NOMO-1 treated with dmso at 0.1 percent for 144 hours (cell line): ENCODE data around the gene ACSBG1.

Experiments used
- DNase-seq: peaks from one replicate; lab custom pipeline; 2025; ENCODE audit not compliant: unreplicated experiment; lab: John Stamatoyannopoulos, UW

The ACSBG1 gene

GRCh38 chr15:78223396-78224022 is 10.9 kb downstream of the ACSBG1 start:
- DNase-seq, result no peak

GRCh38 chr15:78222745-78223395 is 11.5 kb downstream of the ACSBG1 start:
- DNase-seq, result no peak

DNA sequence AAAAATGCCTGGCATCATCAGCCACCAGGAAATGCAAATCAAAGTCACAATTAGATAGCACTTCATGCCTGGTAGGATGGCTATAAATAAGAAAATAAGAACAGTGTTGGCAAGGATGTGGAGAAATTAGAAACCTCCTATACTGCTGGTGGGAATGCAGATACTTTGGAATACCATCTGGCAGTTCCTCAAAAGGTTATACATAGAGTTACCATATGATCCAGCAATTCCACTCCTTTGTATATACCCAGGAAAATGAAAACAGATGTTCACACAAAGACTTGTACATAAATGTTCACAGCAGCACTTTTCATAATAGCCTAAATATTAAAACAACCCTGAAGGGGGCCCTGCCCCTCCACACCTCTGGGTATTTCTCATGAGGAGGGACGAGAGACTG is 13.7 kb downstream of the ACSBG1 start:
- no peak for DNase-seq

GRCh38 chr15:78216276-78217104 is 17.9 kb downstream of the ACSBG1 start:
- DNase-seq, result no peak

GRCh38 chr15:78213956-78214355 is 20.4 kb downstream of the ACSBG1 start:
- no peak for DNase-seq

DNA sequence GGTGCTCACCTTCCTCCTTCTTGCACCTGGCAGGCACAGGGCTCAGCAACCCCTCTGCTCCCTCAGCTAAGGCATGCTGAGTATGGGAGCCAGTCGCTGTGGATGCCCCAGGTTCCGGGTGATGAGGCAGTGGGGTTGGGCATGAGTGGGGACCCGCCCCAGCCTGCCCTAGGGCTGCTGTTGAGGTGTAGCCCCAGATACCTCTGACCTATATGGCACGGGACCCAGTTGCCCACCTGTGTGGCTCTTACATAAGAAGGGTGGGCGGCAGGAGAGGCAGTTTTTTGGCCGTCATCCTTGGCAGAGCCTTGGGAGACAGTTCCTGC is 21.0 kb downstream of the ACSBG1 start:
- no peak for DNase-seq

DNA sequence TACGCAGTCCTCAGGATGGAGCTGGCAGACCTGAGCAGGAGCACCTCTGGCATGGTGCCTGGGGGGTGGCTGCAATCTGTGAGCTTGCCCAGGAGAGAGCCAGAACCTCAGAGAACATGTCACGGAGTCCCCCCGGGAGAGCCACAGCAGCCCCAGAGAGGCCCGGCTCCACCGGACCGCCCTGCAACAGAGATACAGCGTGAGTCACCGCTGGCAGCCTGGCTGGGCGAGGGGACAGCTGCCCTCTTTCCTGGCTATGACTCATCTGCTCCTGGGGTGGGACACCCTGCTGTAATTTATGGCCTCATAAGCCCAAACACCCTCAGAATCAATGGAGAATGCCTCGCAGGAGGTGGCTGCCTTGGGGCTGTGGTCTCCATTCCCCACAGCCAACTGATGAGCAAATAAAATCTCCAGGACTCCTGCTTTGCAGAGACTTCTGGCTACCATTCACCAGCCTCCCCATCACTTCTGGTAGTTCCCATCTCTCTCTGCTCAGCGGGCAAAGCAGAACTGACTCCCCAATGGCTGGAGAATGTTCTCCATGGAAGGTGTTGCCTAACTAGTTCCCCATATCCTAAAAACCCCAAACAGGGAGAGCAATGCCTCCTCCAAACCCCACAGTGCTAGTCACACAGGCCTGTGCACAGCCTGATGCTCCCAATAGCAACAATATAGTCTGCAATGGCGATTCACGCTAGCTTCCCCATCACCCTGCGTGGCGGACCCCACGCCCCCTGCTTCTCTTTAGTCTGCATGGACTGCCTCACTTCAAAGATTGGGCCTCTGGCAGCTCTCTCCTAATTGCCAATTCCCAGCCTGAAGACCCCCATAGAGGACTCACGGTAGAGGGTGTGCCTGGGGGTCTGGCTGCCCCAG is 21.6 kb downstream of the ACSBG1 start:
- no peak for DNase-seq

- no peak for DNase-seq
Measured at GRCh38 chr15:78212008-78212407, 22.4 kb downstream of the ACSBG1 start.

DNA sequence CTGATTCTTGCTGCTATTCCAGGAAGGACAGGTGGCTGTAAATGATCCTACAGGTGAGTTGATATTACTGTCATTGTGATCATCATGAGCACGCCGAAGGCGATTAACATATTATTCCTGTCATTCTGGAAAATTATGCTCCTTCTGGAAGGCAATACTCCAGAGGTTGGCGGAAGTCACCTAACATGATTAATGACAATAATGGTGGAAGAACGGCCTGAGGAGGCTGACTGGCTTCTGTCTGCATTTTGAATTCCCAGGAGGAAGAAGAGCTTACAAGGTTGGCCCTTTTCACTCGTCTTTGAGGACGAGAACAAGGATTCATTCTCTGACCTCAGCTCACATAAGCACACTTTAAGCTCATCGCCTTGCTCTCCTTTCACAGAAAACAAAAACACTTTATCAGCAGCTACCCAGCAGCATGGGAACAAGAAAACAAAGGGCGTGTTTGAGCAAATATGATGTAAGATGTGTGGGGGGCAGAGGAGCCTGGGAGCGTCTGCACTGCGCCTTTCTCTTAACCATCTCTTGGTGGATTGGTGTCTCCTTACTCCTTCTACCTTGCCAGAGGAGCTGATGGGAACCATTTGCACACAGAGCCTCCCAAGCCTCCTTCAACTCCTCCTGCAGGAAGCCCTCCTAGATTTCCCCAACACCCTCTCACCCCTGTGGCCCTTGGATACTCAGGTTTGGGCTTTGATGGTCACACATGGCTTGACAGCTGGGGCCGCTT is 23.0 kb downstream of the ACSBG1 start:
- DNase-seq, result no peak

GRCh38 chr15:78210349-78210717 is 24.0 kb downstream of the ACSBG1 start:
- no peak for DNase-seq

GRCh38 chr15:78209646-78210348 is 24.6 kb downstream of the ACSBG1 start:
- DNase-seq, result no peak

DNA sequence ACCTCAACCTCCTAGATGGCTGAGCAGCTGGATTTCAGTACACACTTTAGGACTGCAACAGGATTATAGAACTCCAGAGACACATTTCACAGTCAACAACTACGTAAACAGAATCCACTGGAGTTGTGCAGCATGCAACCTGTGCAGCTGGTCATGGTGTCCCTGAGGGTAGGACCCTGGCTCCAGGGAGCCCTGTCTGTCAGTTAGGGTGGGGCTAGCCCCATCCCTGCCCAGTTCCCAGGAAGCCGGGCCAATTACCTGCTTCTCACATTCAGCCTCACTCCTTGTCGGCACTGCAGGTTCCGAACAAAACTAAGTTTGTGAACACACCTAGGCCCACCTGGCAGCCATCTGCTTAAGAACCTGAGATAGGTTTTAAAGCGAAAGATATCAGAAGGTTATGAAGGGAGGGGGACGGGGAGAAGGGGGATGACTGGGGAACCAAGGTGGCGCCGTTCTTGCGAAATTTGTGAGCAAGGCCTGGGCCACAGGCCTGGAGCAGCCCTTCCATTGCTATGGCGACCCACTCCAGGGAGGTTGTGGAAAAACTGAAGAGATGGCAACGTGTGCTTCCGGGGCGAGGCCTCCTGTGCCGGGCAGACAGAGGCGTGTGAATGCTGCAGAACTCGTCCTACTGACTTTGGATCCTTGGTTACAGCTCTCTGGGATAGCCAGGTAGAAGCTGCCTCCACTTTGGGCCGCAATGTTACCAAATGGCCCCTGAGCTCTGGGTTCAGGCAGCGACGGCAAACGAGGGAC is 25.3 kb downstream of the ACSBG1 start:
- DNase-seq, result no peak

- DNase-seq, result no peak
Measured at GRCh38 chr15:78208341-78208844, 26.0 kb downstream of the ACSBG1 start.

GRCh38 chr15:78207641-78208340 is 26.6 kb downstream of the ACSBG1 start:
- DNase-seq, result no peak

- no peak for DNase-seq
Measured at GRCh38 chr15:78207110-78207458, 27.3 kb downstream of the ACSBG1 start.

DNA sequence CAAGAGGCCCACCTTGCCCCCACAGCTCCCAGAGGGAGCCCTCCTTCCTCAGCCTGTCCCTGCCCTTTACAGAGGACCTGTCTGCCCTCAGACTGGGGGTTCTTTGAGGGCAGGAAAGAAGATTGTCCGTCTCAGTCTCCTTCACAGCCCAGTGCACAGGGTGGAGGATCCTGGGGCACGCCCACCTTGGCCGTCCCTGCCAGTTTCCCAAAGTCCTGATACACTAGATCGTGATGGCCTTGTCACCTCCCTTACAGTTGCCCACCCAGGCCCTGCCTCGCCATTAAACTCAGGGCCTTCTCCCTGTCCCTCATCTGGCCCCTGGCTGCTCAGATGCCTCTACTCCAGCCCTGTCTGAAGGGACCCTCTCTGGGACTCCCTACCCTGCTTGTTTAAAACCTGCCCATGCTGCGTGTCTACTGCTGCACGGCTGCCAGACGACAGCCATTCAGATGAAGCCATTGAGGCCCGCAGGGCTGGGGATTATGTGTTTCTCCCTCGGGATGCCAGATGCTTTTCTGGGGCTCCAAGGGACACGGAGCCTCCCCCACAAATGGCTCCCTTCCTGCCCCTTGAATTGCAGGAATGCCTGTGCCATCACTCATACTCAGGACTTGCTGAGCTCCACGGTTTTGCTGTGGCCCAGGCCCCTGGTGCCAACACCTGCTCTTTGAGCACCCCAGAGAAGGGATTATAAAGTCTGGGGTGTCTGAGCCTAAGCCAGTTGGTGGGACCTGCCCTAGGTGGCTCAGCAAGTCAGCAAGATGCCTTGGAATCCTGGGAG is 27.8 kb downstream of the ACSBG1 start:
- no peak for DNase-seq

DNA sequence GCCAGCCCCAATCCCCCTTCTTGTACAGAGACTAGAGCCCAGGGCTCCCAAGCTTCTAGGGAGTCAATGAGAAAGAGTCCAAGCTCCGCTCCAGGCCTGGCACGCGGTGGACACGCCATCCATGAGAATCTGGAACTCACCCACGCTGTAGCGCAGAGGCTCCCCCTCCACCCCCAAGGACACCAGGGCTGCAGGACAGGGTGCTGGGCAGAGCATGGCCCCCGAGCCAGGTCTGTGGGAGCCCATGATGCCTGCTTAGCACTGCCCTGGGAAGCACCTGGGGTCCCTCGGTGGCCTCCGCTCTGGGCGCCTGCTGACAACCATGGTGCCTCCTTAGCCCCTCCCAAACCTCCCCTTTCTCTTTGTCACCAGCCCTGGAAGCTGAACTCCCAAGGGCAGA is 28.5 kb downstream of the ACSBG1 start:
- no peak for DNase-seq

- DNase-seq, result no peak
Measured at GRCh38 chr15:78205337-78205736, 29.0 kb downstream of the ACSBG1 start.
